HepG2 (cell line): ENCODE data around the gene SOBP.

ENCODE experiments used
- DMTF1 ChIP-seq: sonication (generic); formaldehyde crosslinking; IDR thresholded peaks from 2 replicates; pipeline ENCODE4 v1.4.0; 2020; ENCODE audit warnings: mild to moderate bottlenecking, missing genetic modification reagents
- EZH2 ChIP-seq: conservative IDR thresholded peaks from 2 replicates; pipeline ENCODE4 v1.6.1; 2012; ENCODE audit warnings: mild to moderate bottlenecking, low read depth, low read length, moderate library complexity
- FOXJ3 ChIP-seq: sonication (generic); formaldehyde crosslinking; IDR thresholded peaks from 2 replicates; pipeline ENCODE4 v1.4.0; 2020; ENCODE audit warnings: missing genetic modification reagents, mild to moderate bottlenecking, borderline replicate concordance
- GATAD1 ChIP-seq: IDR thresholded peaks from 2 replicates; pipeline ENCODE4 v1.6.1; 2016; ENCODE audit warnings: missing genetic modification reagents, missing compliant biosample characterization
- ONECUT2 ChIP-seq: sonication (generic); formaldehyde crosslinking; IDR thresholded peaks from 2 replicates; pipeline ENCODE4 v1.4.0; 2020; ENCODE audit warnings: missing genetic modification reagents
- SMC3 ChIP-seq: IDR thresholded peaks from 2 replicates; pipeline ENCODE4 v1.6.1; 2011; ENCODE audit warnings: low read length, improper control_type of control experiment
- SOX6 ChIP-seq, 2 experiments: fragments of 450-650 bp in 1 of 2; sonication (generic) in 1 of 2; formaldehyde crosslinking in 1 of 2; IDR thresholded peaks; 2 replicates each; pipeline versions ENCODE4 v1.4.0 to v1.6.1; 2017 to 2020; ENCODE audit warnings: antibody characterized with exemption in 1 of 2, mild to moderate bottlenecking in 1 of 2, missing genetic modification reagents in 1 of 2
- SSRP1 ChIP-seq: IDR thresholded peaks from 2 replicates; pipeline ENCODE4 v1.6.1; 2016; ENCODE audit warnings: control low read depth
- ZNF121 ChIP-seq: sonication (generic); formaldehyde crosslinking; IDR thresholded peaks from 2 replicates; pipeline ENCODE4 v1.5.0; 2020; ENCODE audit warnings: mild to moderate bottlenecking, missing genetic modification reagents
- ZNF740 ChIP-seq: sonication (generic); formaldehyde crosslinking; IDR thresholded peaks from 2 replicates; pipeline ENCODE4 v1.4.0; 2020; ENCODE audit warnings: missing genetic modification reagents

GRCh38 chr6:107460083-107460631, 29.8 kb upstream of the SOBP start:
- no peak for TF ChIP-seq GATAD1 (CRISPR knock-in tag)
- TF ChIP-seq SMC3, result no peak
- no peak for TF ChIP-seq ONECUT2 (CRISPR knock-in tag)
- TF ChIP-seq SSRP1, result no peak
- no peak for TF ChIP-seq FOXJ3 (CRISPR knock-in tag)
- no peak for TF ChIP-seq SOX6 (IDR thresholded peaks at IDR 0.05)
- TF ChIP-seq SOX6 (CRISPR knock-in tag; IDR thresholded peaks at IDR 0.05), result no peak
- no peak for TF ChIP-seq EZH2
- TF ChIP-seq DMTF1 (CRISPR knock-in tag), result no peak
- TF ChIP-seq ZNF121 (CRISPR knock-in tag), result no peak
- TF ChIP-seq ZNF740 (CRISPR knock-in tag), result no peak
